NCI-H2227 (cell line): ENCODE results near the gene SPPL3.

Experiments used
- DNase-seq: peaks from one replicate; lab custom pipeline; 2025; ENCODE audit not compliant: unreplicated experiment; lab: John Stamatoyannopoulos, UW

The SPPL3 gene

DNA sequence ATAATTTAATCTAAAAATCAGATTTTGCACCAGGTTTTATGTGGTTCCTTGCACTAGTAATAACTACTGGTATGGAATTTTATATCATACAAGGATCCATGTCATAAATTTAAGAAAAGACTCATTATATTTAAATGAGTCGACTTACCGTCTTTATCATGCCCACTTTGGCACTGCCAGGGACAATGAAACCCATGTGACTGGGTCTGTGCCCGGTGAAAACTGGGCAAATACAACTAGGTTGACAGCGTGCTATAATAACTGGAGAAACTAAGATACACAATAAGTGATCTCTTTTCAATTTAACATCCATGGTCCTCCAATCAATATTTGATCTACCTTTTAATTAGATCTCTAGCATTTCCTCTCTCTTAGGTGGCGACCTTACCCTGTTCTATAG lies 114.0 kb downstream of the SPPL3 start:
- DNase-seq, result no peak

DNA sequence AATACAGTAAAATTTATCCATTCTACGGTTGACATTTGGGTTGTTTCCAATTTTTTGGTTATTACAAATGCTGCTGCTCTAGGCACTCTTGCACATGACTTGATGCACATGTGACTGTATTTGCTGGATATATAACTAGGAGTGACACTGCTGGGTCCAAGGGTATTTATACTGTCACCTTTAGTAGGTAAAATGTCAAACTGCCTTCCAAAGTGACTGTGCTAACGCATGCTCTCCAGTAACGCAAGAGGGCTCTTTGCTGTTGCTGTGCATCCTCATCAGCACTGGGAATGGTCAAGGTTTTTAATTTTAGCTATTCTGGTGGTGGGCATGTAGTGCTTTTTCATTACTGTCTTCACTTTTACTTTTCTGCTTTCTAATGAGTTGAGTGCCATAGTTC lies 116.3 kb downstream of the SPPL3 start:
- DNase-seq, result no peak

DNA sequence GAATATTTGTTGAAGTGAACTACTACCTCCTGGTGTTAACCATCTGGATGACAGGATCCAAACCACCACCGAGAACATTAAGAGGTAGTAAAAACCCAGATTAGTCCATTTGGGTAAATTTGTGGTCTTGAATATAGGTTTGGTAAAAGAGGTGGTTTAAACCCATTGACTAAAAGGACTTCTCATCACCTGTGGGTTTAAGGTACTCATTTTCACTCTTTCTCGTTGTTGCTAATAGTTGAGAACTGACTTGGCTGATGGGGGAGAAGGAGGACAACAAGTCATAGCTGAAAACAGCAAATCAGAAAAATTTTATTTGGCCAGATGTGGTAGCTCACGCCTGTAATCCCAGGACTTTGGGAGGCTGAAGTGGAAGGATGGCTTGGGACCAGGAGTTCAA lies 119.4 kb downstream of the SPPL3 start:
- no peak for DNase-seq

DNA sequence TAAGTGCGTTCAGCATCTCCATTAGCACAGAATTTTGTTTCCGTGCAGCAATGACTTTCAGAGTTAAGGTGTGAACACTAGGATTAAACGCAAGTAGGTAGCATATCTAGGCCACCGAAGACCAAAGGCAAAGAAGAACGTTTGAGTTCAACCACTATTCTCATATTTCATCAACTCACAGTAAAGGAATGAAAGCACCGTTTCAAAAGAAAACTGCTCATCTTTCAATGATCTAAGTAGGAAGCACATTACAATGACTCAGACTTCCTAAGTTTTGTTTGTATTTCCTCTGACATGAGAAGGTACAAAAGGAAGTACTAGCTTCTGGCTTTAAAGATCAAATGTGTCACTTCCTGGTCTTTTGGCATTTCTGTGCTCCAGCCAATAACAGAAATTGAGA lies 121.0 kb downstream of the SPPL3 start:
- DNase-seq, result no peak

DNA sequence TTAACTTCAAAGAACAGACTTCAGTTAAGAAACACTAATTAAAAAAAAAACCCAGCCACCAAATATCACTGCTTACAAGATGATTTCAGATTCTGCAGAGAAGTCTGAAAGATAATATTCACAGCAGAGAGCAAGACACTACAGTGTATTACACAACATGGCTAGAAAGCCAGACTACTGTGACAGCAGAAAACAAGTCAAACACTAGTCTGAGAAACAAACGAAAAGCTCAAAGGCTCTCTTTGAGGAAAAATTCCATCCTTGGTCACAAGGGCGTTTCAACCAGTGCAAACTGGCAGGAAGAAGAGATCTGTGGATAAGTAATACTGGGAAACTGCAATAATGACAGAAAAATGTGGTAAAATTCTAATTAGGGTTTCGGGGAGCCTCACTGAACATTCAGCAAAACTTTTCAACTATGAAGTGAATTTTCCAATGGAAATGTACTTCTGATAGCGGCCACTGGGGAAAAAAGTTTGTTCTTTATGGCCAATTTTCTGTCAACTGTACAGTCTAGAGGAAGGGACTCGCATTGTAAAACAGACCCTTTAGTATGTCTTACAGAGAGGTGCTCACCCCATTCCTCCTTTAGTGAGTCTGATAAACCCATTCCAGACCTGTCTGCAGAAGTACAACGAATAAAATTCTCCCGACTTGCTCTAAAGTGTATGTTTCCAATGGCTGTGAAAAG lies 128.2 kb downstream of the SPPL3 start:
- no peak for DNase-seq

DNA sequence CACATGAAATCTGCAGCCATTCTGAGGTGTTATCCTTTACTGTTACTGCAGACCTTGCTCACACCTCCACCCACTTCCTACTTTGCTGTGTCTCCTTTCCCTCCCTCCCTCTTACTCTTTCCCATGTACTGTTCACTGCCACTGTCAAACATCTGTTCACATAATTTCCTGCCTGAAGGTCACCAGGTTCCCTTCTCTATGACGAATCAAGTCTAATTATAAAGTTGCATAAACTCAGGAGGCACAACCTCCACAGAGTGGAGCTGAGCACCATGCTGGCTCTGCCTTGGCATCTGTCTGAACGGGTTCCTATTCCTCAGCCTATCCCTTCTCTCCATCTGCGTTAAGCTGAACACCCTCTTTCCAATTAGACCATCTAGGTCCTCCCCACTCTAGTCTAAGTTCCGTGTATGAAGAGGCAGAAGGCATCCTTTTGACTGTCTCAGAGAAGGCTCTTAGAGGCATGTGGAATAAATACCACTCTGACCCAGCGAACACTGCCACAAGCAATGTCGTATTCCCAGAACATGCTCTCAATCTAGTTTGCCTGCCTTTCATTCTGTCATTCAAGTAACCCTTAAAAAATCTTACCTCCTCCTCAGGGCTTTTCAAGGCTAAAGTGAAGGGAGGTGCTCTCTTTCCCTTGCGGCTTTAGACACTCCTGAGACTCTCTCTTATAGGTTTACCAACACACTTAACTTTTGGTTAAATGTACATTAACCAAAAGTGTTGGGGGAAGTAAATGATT lies 129.8 kb downstream of the SPPL3 start:
- no peak for DNase-seq

DNA sequence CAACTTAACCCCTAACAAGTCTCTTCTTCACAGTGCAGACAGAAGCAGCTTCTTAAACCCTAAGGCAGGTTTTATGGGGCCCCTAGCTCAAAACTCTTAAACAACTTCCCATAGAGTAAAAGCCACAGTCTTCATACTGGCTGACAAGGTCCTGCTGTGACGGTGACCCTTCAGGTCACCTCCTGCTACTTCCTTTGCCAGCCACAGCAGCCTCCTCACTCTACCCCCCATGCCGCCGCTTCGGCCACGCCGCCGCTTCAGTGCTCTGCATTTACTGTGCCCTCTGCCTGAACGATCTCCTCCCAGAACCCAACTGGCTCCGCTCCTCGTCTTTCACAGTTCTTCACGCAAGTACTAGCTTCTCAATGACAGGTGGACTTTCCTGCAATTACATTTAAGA lies 133.1 kb downstream of the SPPL3 start:
- peak; percentile 11 for DNase-seq

DNA sequence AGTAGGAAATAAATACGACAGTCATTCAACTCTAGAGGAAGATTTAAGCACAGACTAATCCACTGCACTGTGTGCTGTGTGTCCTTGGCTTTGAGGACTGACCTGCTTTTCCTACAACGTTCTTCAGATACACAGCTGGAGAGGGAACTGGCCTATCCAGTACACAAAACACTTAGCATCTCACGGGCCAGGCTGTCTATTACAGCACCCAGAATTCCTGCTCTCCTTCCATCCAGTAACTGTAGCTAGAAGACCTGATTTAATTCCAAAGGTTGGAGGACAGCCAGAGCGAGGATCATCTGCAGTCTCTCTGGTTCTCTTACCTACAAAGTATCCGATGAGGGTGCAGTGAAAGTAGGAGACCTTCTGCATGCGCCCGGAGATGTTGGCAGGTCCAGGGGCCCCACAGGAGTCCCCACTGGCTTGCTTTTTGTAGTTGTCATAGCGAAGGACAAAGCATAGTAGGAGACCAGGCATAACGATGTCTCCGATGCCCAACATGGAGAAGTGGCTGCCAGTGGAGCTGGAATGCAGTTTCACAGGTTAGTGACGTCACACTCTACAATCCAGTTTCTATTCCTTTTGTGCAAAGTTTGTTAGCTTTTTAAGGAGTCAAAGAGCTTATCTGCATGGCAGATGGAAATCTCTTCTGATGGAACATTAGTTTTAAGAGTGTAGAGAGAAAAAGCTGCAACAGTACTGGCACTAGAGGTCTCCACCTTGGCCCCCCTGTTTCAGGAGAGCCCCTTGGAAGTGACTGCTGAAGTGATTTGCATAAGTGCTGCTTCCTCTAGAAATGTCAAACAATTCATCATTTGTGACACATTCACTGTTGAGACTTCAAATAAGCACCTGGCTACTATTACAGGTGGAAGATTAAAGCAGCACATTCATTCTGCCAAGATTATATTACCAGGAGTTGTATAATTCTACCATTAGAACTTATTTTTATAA lies 136.8 kb downstream of the SPPL3 start:
- no peak for DNase-seq

DNA sequence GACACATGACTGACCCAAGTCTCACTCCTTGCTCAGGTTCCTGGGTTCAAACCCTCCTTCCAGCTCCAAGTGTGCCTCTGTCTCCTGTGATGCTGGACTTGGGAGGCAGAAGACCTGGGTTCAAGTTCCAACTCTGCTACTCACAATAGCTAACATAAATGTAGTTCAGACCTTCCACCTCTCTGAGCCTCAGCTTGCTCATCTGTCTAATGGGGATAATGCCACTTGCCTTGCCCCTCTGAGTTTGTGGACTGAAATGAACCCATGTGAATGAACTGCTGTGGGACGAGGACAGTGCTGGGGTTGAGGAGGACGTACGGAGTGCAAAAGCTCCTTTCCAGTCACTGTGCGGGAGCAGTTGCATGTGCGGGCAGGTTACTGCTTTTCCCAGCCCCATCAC lies 137.6 kb downstream of the SPPL3 start:
- no peak for DNase-seq

DNA sequence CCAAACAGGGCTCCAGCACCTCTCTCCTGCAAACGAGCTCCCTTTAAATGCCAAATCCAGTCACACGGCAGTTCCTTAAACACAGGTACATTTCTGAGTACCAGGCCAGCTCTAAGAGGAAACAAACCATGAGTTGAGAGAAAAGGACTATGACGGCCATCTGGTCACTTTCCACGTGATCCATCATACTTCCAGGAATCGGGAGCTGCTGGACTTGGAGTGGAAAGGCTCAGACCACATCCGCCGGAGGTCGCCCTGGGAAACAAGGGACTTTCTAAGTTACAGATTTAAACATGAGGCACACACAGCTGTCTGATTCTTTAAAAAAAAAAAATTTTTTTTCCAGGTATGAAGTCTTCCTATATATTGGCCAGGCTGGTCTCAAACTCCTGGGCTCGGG lies 139.3 kb downstream of the SPPL3 start:
- DNase-seq, result no peak

DNA sequence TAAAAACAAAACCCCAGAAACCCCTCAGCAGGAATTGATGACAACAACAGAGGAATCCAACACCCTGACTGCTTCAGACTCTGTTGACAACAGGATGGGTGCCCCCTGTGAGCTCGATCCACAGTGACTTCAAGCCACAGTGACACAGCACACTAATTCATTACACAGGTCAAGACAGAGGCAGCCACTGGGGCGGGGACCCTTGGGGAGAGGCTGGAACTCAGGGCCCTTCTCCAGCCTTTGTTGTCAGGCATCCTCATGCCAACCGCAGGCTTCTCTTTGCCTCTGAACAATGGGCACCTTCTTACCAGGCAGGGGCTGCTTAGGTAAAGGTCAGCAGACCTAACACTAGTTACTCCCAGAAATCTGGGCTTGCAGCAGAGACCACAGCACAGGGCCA lies 140.9 kb downstream of the SPPL3 start:
- no peak for DNase-seq

DNA sequence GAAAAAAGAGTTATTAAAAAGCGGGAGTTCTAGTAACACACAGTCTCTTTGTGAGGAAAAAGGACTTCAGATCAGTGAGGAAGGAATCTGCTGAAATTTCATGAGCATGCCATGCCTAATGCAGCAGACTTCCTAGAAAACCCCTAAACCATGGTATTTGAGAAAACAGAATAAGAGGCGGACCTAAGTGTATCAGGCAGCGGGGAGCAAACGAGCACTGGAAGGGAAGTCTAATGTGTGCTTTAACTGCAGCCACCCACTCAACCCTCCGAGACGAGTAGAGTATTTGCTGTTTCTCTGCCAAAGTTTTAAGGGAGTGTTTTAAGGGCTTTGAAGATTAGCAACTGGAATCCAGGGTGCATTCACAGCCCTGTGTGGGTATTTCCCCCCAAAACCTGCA lies 142.1 kb downstream of the SPPL3 start:
- DNase-seq, result no peak

DNA sequence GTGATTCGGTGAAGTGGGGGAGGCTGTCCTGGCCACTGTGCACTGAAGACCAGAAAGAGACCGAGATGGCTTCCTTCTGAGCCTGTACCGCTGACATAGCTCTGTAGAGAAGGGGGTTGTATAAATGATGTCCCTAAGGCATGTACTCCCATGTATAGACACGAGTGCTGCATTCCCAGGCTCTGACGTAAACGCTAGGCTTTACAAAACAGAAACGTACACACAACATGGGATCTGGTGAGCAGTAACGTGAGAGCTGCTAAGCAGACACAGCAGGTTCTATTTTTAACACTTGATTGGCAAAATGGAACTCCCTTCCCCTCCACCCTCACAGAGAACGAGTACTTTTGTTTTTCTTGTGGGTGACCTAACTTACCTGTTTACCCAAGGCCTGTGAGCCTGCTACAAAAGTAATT lies 142.6 kb downstream of the SPPL3 start:
- no peak for DNase-seq

DNA sequence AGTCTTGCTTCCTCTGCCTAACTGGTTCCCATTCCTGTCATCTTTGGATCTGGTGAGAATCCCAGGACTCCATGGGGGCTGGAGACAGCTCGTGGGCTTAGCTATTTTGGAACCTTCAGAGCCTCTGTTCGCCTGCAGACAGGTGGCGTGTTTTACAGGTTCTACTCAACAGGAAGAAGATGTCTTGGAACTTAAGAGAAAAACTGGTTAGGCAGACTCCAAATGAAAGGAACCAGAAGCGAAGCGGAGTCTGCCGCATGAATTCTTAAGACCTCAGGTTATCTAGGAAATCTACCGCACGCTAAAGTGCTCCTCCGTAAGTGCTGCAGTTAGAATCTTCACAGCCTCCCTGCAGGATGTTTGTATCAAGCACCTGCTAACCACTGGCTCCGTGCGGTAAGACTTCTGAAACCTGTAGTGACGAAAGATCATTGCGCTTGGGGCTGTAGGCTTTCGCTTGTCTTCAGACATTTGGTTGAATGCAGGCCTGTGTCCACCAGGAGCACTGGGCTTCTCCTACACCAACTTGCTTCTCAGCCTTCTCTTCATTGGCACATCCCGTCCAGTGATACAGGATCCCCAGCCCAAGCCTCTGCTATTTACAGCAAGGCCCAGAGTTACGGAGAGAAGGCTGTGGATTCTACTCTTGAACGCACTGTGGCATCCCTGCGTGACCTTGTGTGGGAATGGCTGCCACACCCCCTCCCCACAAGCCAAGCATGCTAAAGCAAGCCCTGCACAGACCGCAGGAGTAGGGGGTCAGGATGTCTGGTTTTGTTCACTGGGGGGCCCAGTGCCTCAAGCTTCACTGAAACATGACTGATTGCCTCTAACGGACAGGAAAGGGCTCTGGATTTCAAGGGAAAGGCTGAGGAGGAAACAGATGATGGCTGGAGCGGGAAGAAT lies 143.6 kb downstream of the SPPL3 start:
- no peak for DNase-seq

DNA sequence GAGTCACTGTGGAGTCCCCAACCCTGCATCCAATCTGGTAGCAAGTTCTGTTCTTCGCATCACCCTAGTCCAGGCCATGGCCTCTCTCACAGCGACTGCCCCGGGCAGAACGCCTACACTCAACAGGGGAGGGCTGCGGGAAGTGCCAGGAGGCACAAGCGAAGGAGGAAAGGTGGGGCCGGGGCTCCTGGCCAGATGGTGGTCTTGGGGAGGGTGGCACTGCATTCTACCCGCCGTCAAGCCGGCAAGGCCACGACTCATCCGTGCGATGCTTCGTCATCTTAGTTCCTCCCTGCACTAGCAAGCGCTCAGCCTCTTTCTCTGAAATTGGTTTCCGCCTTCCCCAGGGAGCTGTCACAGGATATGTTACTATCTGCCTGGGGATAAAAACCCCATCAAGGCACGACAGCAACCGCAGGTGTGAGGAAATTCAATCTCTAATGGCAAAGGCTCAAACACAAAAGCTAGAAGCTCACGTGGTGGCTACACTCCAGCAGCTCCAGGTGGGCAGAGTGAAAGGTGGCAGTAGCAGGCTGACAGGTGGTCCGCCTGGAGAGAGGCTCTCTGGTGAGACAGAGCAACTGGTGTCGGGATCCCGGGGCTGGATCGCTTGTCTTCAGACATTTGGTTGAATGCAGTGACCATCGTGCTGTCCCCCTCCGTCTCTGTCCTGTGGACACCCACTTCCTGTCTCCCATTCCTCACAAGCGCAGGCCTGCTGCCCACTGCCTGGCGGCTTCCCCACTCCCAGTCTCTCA lies 144.4 kb downstream of the SPPL3 start:
- no peak for DNase-seq

DNA sequence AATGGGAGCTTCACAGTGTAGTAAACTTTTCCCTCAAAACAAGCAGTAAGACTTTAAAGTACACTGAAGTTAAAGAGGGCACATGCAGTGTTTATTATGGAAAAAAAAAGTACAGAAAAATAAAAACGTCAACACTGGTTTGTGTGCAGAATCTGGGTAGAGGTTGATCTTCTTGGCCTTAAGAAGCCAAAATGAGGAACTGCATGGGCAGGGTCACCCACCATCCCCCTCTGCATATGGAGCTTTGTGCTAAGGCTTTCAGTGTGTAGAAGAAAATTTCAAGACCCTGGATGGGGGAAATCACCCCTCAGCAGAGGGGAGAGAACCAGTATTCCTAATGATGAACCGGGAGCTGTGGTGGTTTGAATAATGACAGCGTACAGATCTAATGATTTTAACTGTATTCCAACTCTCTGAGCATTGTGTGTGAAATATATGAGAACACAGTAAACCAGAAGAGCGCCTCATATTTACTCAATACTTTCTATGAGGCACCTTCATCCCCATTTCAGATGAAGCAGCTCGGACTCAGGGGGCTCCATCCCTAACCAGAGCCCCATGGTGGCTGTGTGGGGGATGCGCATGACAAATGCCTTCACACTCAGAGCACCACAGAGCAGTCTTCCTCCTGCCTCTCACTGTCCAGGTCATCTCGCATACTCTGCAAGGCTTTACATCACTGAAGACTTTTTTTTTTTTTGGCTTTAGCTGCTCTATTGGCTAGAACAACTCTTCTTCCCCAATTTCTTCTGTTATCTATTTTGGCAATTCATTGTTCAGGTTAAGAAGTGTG lies 145.2 kb downstream of the SPPL3 start:
- DNase-seq, result no peak

DNA sequence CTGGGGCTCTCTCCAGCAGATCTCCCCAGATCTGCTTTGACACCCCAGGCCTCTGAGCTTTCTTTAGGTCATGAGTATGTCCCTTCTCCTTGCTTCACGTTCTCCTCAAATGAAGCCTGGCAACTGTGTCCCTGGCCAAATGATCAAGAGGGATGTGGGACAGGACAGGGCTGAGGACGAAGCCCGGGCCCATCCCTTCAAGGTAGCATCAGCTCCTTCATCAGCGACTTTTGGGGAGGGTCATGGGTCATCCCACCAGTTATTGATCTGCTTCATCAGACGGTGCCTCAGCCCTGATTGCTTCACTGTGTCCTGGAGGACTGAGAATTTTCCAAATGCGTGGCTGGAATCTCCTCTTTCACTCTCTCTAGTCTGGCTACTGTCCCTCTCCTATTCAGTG lies 146.2 kb downstream of the SPPL3 start:
- DNase-seq, result no peak

DNA sequence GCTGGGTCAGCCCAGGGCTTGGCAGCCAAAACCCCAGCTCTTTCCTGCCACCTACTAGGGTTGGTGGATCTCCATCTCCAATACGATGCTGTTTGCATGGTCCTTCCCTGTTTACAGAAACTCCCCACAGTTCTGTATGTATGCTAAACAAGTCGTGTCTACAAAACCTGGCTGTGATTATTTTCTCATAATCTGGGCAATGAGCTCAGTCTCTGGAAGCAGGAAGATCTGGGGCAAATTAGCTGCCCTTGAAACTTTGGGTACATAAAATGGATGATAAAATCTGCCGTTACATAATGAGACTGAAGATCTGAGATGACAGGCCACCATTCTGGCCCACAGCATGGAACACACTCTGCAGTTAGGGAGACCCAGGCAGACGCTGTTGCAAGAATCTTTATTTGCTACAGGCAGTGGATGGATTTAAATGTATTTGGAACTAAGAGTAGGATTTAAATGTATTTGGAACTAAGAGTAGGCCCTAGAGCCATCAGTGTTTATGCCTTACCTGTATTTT lies 146.9 kb downstream of the SPPL3 start:
- no peak for DNase-seq

DNA sequence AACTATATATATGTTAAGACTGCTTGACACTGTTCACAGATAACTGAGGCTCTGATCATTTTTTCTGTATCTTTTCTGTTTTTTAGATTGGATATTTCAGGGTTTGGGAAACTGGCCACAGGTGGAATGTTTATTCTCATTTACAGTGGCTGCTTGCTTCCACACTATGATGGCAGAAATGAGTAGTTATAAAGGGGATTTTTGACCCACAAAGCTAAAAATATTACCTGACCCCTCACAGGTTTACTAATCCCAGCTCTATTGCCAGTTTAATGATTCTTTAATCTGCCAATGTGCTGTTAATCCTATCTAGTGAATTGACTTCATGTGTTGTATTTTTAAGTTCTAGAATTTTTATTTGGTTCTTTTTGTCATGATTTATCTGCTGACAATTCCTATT lies 148.9 kb downstream of the SPPL3 start:
- DNase-seq, result no peak
